Gastroesophageal sphincter (tissue), 3 donors: Measurements from ENCODE around the gene DYNLT2.

Experiments
- CTCF ChIP-seq, 4 experiments: fragments of 200-600 bp in 2 of 4; fragments of 450-650 bp in 2 of 4; sonication (generic) in 1 of 4; IDR thresholded peaks; one replicate each; pipeline ENCODE4 v1.5.1; 2017 to 2019; ENCODE audit warnings: antibody characterized with exemption in 4 of 4, mild to moderate bottlenecking in 2 of 4, moderate library complexity in 2 of 4
- EP300 ChIP-seq: sonication (generic); formaldehyde crosslinking; IDR thresholded peaks from one replicate; pipeline ENCODE4 v1.6.1; 2017; ENCODE audit warnings: antibody characterized with exemption, mild to moderate bottlenecking
- POLR2A ChIP-seq, 2 donors: fragments of 450-650 bp; IDR thresholded peaks; one replicate each; pipeline ENCODE4 v1.6.1; 2017; ENCODE audit warnings: antibody characterized with exemption in 2 of 2, mild to moderate bottlenecking in 2 of 2, moderate library complexity in 1 of 2
- POLR2AphosphoS5 ChIP-seq: sonication (generic); formaldehyde crosslinking; IDR thresholded peaks from one replicate; pipeline ENCODE4 v1.6.1; 2017; ENCODE audit warnings: antibody characterized with exemption

- no peak for TF ChIP-seq CTCF (IDR thresholded peaks at IDR 0.05)
- TF ChIP-seq EP300: no peak
- TF ChIP-seq POLR2A (IDR thresholded peaks at IDR 0.05): no peak
- no peak for TF ChIP-seq POLR2AphosphoS5
Measured at GRCh38 chr6:169795196-169795595, 43.8 kb upstream of the DYNLT2 start.
